Activated CD4-positive, alpha-beta T cell treated with anti-CD3 and anti-CD28 coated beads for 48 hours (primary cell): Measurements from ENCODE around the gene HDAC9.
"Not testable (repeated sequence)": the region's sequence is repeated elsewhere in the genome, so short reads cannot be mapped to it uniquely, and the experiment has no call there.

Experiments used
- DNase-seq: peaks from one replicate; pipeline ENCODE4 v3.0.0-alpha.2; 2020

HDAC9 gene

DNA sequence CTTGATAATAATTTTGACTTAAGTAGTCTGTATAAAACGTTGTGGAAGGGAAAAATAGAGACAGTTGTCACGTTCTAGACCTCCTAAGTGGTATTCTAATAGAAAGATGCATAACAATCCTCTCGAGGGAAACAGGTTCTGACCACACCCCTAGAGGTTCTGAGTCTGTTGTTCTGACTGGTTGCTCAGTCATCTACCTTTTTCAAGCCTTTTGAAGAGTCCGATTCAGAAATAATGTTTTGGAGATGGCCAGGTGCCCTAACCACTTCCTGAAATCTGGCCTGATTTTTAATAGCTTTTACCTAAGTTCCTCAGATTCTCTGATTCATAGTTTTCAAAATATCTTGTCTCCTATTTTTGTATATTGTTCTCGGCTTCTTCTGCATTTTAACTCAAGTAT, 175.6 kb downstream of the HDAC9 start:
- no peak for DNase-seq

DNA sequence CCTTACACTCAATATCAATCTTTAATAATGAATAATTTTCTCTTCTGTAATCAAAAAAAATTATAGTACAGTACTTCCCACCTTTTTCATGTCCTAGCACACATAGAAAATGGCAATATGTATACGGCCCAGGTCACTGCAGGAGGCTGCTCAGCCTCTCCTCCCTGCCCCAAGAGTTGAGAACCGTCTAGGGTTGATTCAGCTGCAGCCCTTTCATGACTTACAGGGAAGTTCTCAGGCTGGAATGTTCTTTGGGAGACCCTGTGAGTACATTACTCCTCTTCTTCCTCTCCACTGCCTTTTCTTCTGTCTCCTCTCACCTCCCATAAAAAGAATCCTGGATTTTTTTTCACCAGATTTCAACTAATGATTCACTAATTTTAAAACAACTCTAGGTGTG, 180.0 kb downstream of the HDAC9 start:
- no peak for DNase-seq

- no peak for DNase-seq
Observed at GRCh38 chr7:18679261-18679660, 183.7 kb downstream of the HDAC9 start.

GRCh38 chr7:18680576-18680975, 185.0 kb downstream of the HDAC9 start:
- DNase-seq, result no peak

DNA sequence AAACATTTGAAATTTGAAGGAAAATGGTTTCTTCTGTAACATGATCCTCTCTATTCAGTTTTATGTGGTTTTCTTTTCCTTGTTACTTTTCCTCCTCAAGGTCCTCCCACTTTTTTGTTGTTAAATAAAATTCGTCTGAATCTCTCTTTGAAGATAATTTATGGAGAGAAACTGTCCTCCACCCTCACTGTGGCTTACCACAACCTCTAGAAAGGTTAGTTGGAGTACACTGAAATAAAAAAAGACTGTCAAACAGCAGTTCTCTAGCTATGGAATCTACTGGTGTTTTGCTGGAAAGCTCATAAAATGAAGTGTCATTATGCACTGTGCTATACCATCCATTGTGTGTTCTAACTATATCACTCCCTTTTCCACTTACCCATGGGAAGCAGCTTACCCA, 189.4 kb downstream of the HDAC9 start:
- DNase-seq, result no peak

- no peak for DNase-seq
Observed at GRCh38 chr7:18685971-18686370, 190.4 kb downstream of the HDAC9 start.

DNA sequence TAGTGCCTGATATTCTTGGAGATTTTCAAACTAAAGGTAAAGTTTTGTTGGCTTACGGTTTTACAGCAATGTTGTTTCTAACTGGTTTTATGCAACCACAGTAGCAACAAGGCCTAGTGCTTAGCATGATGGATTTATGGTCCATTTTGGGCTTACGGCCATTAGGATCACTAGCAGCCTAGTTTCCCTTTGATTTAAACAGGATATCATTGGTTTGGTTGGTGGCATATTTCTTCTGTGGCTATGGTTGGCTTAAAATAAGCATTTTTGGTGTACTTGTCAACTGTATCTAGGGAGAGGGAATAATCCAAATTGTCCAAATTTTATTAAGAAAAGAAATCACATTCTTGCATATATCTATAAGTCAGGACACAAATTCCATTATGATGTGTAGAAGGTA, 194.0 kb downstream of the HDAC9 start:
- no peak for DNase-seq

DNA sequence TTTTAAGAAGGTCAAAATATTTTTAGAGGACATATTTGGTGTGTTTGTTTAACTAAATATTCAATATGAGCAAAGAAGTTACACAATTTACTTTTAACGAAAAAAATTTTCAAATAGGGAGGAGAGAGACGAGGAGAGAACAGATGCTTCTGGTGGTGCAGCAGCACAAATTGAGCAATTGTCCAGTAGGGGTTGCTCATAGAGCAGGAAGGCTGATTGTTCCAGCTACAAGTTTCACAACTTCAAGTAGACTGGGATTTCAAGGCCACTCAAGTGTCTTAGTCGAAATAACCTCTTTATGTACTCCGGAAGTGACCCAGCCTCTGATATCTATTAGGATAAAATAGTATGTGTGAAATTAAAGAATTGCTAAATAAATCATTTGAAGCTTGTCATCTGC, 197.9 kb downstream of the HDAC9 start:
- no peak for DNase-seq

DNA sequence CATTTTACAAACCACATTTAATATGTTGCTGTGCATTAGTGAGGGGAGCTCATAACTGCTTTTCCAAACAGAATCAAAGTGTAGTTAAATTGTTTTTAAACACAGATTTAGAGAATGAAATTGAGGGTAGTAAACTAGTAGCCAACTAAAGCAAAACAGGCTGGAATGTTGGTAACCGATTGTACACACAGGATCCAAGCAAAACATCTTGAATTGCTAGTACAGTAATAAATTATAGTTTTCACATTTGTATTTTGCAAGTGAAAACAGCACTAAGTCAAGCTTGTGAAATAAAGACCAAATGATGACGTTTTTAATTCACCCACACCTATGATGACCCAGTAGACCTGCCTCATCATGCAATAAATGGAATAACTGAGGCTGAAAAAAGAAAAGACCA, 198.3 kb downstream of the HDAC9 start:
- DNase-seq, result no peak

DNA sequence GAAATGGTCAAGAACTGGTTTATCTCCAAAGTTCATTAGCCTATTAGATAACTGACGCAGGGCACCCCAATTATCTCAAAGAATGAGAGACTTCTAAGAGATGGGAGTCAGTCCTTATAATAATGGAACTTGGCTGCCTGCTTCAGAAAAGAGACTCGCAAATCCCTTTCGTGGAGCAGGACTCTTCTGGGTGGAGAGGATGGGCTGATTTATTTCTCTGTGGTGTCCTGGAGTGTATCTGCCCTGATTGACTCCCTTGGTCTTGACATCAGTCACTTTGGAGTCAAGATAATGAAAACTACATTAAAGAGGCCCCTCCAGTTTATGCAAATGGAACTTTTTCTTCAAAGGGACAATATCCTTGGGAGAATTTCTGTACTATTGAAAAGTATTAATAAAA, 198.9 kb downstream of the HDAC9 start:
- no peak for DNase-seq

GRCh38 chr7:18694911-18695310, 199.4 kb downstream of the HDAC9 start:
- DNase-seq, result no peak

DNA sequence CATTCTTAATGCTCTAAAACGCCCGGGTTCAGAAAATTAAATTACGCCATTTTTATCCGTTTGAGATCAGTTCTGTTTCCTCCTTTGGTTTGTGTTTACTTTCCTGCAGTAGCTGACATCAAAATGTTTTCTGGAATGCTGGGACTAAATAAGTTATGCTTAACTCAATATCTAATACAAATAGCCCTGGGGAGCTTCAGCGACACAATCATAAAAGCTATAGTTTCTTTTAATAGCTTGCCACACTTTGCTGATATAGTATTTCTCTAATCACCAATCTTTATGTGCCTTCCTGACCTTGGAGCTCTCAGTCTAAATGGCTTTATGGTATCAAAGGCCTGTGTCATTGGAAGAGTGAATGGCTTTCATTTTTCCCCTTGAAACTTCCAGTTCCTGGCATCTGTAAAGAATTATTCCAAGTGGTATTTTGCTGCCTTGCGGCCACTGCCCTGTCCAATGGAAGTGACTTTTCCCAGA, 202.7 kb downstream of the HDAC9 start:
- no peak for DNase-seq

GRCh38 chr7:18700147-18700546, 204.6 kb downstream of the HDAC9 start:
- peak; percentile 12 for DNase-seq

GRCh38 chr7:18702071-18702829, 206.7 kb downstream of the HDAC9 start:
- no peak for DNase-seq

DNA sequence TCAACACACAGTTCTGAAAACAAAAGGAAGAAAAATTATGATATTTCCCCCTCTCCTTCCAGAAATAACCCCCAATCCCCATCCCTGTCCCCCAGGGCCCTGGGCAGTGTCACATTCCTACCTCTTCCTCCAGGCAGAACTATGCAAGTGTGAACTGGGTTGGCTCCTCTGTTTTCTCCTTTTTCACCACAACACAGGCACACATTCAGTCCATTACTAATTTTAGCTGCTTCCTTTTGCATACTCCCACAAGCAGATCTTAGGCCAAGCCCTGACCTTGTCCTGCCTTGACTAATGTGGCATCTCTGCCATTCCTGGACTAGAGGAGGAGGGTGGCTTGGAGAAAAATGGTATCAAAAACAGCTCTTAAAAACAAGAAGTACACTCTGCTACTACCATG, 208.1 kb downstream of the HDAC9 start:
- DNase-seq, result no peak

GRCh38 chr7:18706670-18707069, 211.1 kb downstream of the HDAC9 start:
- no peak for DNase-seq

GRCh38 chr7:18708204-18708603, 212.7 kb downstream of the HDAC9 start:
- DNase-seq, result no peak

DNA sequence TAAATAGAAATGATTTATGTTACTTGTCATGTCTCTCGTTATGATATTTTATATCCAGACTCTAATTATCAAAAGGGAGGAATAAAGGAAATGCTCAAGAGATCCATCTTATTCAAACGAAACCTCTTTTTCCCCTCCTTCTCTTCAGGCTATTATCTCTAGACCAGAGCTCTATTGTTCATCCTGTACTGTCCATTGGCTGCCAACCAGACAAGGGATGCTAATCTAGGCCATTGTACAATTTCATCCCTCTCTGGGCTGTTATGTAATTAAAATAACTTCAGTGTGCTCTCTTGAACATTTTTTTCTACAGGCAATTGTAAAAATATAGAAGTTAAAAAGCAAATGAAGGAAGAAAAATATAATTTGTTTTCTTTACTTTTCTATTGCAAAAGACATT, 220.4 kb downstream of the HDAC9 start:
- DNase-seq, result no peak

DNA sequence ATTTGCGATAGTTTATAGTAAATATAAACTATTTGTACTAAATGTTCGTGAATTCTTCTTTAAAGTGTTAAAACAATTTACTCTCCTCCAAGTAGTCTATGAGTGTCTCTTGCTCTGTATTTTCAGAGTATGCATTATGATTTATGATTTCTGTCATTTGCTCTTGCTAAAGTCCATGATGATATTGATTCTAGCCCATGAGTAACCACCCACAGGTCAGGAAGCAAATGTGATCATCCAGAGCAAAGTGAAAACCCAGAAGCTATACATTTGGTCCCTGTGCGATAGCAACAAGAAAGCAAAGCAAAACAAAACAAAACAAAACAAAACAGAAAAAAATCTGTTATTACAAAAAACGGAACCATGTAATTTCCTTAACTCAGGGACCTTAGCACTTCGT, 225.9 kb downstream of the HDAC9 start:
- DNase-seq, result no peak

DNA sequence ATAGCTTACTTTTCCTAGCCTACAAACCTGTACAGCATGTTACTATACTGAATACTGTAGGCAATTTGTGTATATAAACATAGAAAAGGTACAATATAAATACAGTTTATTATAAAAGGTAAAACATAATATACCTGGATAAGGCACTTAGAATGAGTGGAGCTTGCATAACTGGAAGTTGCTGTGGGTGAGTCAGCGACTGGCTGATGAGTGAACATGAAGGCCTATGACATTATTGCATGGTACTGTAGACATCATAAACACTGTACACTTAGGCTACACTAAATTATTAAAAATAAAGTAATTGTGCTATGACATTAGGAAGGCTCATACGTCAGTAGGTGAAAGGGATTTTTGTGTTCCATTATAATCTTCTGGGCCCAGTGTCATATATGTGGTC, 228.8 kb downstream of the HDAC9 start:
- DNase-seq, result no peak

DNA sequence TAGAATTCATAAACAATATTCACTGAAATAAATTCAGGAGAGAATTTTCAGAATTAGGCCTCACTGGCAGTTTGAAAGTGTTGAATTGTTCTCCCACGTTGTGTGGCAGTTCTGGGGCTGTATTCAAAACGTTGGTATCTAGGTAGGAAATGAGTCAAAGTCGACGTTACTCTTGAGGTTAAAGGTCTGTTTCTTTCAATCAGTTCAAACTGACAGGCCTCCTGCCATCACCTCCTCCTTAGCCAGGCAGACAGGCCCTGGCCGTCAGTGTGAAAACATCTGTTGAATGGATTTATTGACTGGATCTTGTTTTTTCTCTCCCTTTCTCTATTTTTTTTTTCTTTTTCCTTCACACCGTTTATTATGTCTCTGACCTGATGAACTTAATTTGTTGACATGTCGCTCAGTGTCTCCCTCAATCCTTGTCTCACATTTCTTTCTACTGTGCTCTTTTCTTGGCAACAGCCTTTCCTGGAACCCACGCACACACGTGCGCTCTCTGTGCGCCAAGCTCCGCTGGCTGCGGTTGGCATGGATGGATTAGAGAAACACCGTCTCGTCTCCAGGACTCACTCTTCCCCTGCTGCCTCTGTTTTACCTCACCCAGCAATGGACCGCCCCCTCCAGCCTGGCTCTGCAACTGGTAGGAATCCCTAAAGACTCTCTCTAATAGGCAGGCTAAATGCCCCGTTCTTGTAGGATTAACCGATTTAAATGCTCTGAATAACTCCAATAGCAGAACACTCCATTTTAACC, 231.7 kb downstream of the HDAC9 start:
- DNase-seq, result no peak

DNA sequence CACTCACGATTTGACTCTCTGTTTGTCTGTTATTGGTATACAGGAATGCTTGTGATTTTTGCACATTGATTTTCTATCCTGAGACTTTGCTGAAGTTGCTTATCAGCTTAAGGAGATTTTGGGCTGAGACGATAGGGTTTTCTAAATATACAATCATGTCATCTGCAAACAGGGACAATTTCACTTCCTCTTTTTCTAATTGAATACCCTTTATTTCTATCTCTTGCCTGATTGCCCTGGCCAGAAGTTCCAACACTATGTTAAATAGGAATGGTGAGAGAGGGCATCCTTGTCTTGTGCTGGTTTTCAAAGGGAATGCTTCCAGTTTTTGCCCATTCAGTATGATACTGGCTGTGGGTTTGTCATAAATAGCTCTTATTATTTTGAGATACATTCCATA, 240.5 kb downstream of the HDAC9 start:
- not testable (repeated sequence) for DNase-seq

GRCh38 chr7:18740579-18740988, 245.0 kb downstream of the HDAC9 start:
- DNase-seq, result no peak

GRCh38 chr7:18753972-18754610, 258.5 kb downstream of the HDAC9 start:
- DNase-seq, result no peak
